AG09319 (cell line): ENCODE data around the gene SPEG.

Source experiments
- DNase-seq: peaks from one replicate; pipeline ENCODE4 v3.0.0-alpha.2; 2010; ENCODE audit warnings: low read depth; ENCODE audit errors: extremely low read depth
- CTCF ChIP-seq: IDR thresholded peaks from 2 replicates; pipeline ENCODE4 v1.5.1; 2011; ENCODE audit warnings: low read depth, mild to moderate bottlenecking, inconsistent platforms, low read length, moderate library complexity

SPEG gene

GRCh38 chr2:219476652-219477151 lies 42.1 kb downstream of the SPEG start:
- no peak for DNase-seq
- TF ChIP-seq CTCF, result no peak

GRCh38 chr2:219477179-219477578 lies 42.5 kb downstream of the SPEG start:
- no peak for DNase-seq
- TF ChIP-seq CTCF, result no peak

- TF ChIP-seq CTCF, result no peak
- DNase-seq, result no peak
Measured at GRCh38 chr2:219477815-219478214, 43.2 kb downstream of the SPEG start.

GRCh38 chr2:219478916-219479315 lies 44.3 kb downstream of the SPEG start:
- DNase-seq, result no peak
- no peak for TF ChIP-seq CTCF

- no peak for TF ChIP-seq CTCF
- DNase-seq, result no peak
Measured at GRCh38 chr2:219480004-219480403, 45.4 kb downstream of the SPEG start.

GRCh38 chr2:219482674-219483405 lies 48.2 kb downstream of the SPEG start:
- DNase-seq, result no peak
- no peak for TF ChIP-seq CTCF

- DNase-seq, result no peak
- TF ChIP-seq CTCF, result no peak
Measured at GRCh38 chr2:219483451-219484342, 49.1 kb downstream of the SPEG start.
